Prostate gland (tissue), 2 donors: Measurements from ENCODE around the gene ITPKB.

ENCODE experiments used
- POLR2A ChIP-seq: fragments of 450-650 bp; IDR thresholded peaks from one replicate; pipeline ENCODE4 v1.6.1; 2016; ENCODE audit warnings: antibody characterized with exemption, mild to moderate bottlenecking
- POLR2AphosphoS5 ChIP-seq: sonication (generic); formaldehyde crosslinking; IDR thresholded peaks from one replicate; pipeline ENCODE4 v1.6.1; 2017; ENCODE audit warnings: antibody characterized with exemption
- TF ChIP-seq, protein P1 (sequence below), 4 experiments: fragments of 200-600 bp in 2 of 4; fragments of 450-650 bp in 2 of 4; sonication (generic) in 2 of 4; IDR thresholded peaks; 1 replicate in 3 of 4; 2 replicates in 1 of 4; pipeline ENCODE4 v1.5.1; 2016 to 2019; ENCODE audit warnings: antibody characterized with exemption in 4 of 4, mild to moderate bottlenecking in 2 of 4, moderate library complexity in 2 of 4

DNA sequence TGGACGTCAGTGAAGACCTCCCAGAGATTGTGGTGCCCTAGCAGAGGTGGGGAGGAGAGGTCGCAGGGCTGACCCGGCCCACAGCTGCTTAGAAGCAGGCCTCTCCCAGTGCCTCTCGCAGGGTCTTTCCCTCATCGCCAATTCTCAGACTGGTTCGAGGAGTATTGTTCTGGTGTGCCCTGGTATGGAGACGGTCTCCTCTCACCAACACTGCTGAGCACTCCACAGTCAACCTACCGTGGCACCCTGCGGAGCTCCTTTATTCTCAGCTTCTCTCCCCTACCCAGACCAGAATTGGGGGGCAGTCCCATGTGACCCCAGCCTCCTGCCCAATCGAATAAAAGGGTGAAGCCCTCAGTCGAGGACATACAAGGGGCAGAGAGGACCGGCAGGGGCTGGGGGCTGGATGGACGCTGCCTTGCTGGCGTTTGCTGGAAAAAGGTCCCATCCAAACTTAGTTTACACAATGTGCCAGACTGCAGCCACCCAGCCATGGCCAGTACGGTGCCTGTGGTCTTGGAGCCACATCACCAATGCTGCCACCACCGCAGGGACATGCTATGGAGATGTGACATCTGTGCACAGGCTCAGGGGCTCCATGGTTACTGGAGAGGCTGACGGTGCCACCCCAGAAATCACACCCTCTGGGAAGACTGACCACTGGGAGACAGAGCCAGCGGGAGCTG lies 109.7 kb downstream of the ITPKB start:
- TF ChIP-seq, protein P1, sequence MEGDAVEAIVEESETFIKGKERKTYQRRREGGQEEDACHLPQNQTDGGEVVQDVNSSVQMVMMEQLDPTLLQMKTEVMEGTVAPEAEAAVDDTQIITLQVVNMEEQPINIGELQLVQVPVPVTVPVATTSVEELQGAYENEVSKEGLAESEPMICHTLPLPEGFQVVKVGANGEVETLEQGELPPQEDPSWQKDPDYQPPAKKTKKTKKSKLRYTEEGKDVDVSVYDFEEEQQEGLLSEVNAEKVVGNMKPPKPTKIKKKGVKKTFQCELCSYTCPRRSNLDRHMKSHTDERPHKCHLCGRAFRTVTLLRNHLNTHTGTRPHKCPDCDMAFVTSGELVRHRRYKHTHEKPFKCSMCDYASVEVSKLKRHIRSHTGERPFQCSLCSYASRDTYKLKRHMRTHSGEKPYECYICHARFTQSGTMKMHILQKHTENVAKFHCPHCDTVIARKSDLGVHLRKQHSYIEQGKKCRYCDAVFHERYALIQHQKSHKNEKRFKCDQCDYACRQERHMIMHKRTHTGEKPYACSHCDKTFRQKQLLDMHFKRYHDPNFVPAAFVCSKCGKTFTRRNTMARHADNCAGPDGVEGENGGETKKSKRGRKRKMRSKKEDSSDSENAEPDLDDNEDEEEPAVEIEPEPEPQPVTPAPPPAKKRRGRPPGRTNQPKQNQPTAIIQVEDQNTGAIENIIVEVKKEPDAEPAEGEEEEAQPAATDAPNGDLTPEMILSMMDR (IDR thresholded peaks at IDR 0.05) = no peak
- TF ChIP-seq POLR2A = no peak
- TF ChIP-seq POLR2AphosphoS5 = no peak
